Coronary artery (tissue), 2 donors: ENCODE results near the gene PELI2.

Experiments used
- DNase-seq: peaks from one replicate; pipeline ENCODE4 v3.0.0-alpha.2; 2017; ENCODE audit warnings: low spot score
- H3K27ac ChIP-seq, 2 donors: fragments of 200-600 bp; sonication (generic); one replicate each; pipeline ENCODE4 v1.5.1; 2016 to 2019
- H3K4me3 ChIP-seq: fragments of 200-600 bp; sonication (generic); 2 replicates; pipeline ENCODE4 v1.5.1; 2016; ENCODE audit warnings: mild to moderate bottlenecking, moderate library complexity
- TF ChIP-seq, protein P1 (sequence below): fragments of 200-600 bp; sonication (generic); IDR thresholded peaks from one replicate; pipeline ENCODE4 v1.5.1; 2019; ENCODE audit warnings: antibody characterized with exemption

Gene PELI2

GRCh38 chr14:56224691-56225681 is 106.8 kb downstream of the PELI2 start:
- TF ChIP-seq, protein P1, sequence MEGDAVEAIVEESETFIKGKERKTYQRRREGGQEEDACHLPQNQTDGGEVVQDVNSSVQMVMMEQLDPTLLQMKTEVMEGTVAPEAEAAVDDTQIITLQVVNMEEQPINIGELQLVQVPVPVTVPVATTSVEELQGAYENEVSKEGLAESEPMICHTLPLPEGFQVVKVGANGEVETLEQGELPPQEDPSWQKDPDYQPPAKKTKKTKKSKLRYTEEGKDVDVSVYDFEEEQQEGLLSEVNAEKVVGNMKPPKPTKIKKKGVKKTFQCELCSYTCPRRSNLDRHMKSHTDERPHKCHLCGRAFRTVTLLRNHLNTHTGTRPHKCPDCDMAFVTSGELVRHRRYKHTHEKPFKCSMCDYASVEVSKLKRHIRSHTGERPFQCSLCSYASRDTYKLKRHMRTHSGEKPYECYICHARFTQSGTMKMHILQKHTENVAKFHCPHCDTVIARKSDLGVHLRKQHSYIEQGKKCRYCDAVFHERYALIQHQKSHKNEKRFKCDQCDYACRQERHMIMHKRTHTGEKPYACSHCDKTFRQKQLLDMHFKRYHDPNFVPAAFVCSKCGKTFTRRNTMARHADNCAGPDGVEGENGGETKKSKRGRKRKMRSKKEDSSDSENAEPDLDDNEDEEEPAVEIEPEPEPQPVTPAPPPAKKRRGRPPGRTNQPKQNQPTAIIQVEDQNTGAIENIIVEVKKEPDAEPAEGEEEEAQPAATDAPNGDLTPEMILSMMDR = no peak
- Histone ChIP-seq H3K27ac (no peak overlapping the region), H3K4me3 (no peak overlapping the region)
- DNase-seq = no peak

DNA sequence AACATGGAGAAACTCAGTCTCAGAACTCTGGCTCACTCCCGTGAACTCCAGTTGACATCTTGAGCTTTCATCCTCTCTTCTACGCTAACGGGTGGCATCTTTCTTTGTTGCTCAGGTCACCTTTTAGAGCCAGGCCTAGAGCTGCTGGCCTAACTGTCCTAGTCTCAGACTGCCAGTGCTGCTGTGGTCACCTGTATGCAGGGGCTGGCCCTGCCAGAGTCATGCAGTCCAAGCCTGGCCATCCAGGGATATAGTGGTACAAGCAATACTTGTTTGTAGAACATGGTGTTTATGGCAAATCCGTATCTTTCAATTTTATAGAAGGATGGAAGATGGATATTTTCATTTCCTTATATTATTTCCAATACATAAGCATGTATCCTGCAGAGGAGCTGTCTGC is 117.2 kb downstream of the PELI2 start:
- no peak for DNase-seq
- TF ChIP-seq, protein P1 = no peak
- Histone ChIP-seq H3K27ac (no peak overlapping the region), H3K4me3 (no peak overlapping the region)

- Histone ChIP-seq H3K27ac (no peak overlapping the region), H3K4me3 (no peak overlapping the region)
- TF ChIP-seq, protein P1 = no peak
- DNase-seq = no peak
These were observed 119.2 kb downstream of the PELI2 start for GRCh38 chr14:56237398-56237797.

DNA sequence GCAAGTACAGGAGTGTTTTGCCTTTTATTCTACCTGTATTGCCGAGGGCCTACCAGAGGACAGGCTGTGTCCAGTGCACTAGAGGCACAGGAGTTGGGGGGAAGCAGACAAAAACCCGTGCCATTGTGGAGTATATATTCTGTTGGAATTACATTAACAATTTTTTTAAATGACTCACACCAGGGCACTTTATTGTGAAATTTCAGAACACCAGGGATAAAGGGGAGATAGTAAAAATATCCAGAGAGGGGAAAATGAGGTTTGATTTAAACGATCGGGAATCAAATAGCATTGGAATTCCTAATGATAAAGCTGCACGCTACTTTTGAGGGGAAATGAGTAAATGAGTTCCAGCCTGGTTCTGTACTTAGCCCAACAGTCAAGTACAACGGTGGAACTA is 123.2 kb downstream of the PELI2 start:
- TF ChIP-seq, protein P1 = no peak
- no peak for DNase-seq
- no peak overlapping the region for H3K4me3 ChIP-seq
- no peak overlapping the region for H3K27ac ChIP-seq

GRCh38 chr14:56243110-56243509 is 124.9 kb downstream of the PELI2 start:
- DNase-seq = no peak
- H3K4me3 ChIP-seq = no peak overlapping the region
- TF ChIP-seq, protein P1 = no peak
- no peak overlapping the region for H3K27ac ChIP-seq

DNA sequence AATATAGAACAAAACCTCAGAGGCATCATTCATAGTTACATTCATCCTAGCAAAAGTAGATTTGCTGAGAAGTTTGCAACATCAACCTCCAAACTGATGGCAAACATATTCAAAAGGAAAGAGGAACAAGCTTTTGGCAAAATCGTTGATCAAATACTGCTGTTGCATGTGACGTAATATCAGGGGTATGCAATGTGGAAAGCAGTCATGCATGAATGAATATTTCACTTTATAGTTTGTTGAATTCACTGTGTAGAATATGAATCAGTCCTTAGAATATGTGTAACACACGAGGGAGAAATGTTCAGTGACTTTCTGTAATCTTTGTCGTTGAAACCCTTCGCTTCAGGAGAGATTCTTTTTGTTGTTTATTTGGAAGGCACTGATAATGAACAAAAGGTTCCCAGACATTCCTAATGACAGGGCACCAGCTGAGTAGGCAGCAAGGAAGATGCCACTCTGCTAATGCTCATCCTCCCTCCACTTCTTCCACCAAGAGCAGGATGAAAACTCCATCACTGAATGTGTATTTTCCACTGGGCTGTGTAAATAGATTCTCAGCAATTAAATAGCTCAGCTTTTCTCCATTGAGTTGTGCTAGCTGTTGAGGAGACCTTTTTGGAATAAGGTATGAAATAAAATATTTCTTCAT is 126.1 kb downstream of the PELI2 start:
- DNase-seq = no peak
- H3K27ac ChIP-seq = no peak overlapping the region
- H3K4me3 ChIP-seq = no peak overlapping the region
- TF ChIP-seq, protein P1 = no peak
